HG02623 (cell line): ENCODE results near the gene C2orf81.
"Not testable (repeated sequence)": the region's sequence is repeated elsewhere in the genome, so short reads cannot be mapped to it uniquely, and the experiment has no call there.

ENCODE experiments used
- ATAC-seq: cut with Tn5 transposase; IDR thresholded peaks from one replicate; pipeline ENCODE4 v1.9.1; 2021; ENCODE audit warnings: moderate library complexity; ENCODE audit not compliant: unreplicated experiment

C2orf81 gene

DNA sequence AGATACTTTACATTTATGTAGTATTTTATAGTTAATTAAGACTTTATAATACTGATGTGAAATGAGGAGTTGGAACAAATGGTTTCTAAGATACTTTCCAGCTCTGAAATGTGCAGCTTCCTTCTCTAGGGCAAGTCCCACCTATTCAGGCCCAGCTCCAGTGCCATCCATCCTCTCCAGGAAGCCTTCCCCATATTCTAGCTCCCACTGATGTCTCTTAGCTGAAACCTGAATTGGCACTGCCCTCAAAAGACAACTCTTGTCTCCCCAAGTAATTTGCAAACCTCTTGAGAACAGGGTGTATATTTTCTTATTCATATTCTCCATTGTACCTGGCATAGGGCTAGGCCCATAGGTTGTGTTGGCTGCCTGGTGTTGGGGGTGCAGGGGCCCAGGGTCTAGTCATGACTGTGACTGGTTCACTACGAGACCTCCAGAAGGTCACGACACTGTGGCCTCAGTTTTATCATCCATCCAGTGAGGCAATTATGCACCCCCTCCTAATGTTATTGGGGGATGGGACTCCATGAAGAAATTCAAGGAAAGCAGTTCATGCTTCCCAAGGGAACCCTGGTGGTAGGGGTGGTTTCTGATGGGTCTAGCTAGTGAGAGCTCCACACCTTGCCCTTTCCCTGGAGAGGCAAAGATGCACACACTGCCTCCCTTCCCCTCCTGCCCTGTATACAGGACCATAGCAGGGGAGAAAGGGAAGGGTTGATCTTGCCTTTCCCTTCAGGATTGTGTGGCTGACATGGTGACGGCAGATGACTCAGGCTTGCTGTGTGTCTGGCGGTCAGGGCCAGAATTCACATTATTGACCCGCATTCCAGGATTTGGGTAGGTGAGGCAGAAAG, 2.9 kb upstream of the C2orf81 start:
- no peak for ATAC-seq

GRCh38 chr2:74423231-74424095, 2.0 kb upstream of the C2orf81 start:
- ATAC-seq = no peak

DNA sequence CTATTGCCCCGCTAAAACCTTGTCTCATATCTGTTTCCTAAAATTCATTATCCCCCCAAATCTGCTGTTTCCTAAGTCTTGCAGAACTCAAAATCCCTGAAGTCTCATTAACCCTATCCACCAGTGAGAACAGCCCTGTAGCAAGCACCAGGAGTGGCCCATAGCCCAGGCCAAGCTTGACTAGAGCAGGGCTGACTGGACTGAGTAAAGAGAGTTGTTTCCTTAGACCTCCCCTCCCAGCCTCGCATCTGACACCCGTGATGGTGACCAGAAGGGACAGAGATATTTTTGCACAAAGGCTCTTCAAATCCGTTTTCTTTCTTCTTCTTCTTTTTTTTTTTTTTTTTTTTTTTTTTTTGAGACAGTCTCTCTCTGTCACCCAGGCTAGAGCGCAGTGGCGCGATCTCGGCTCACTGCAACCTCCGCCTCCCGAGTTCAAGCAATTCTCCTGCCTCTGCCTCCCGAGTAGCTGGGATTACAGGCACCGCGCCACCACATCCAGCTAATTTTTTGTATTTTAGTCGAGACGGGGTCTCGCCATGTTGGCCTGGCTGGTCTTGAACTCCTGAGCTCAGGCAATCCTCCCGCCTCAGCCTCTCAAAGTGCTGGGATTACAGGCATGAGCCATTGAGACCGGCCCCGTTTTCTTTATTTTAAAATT, 846 bp downstream of the C2orf81 start:
- not testable (repeated sequence) for ATAC-seq

GRCh38 chr2:74420006-74420405, 1.4 kb downstream of the C2orf81 start:
- ATAC-seq = no peak

- ATAC-seq = no peak
These were observed 2.1 kb downstream of the C2orf81 start for GRCh38 chr2:74419345-74419744.

DNA sequence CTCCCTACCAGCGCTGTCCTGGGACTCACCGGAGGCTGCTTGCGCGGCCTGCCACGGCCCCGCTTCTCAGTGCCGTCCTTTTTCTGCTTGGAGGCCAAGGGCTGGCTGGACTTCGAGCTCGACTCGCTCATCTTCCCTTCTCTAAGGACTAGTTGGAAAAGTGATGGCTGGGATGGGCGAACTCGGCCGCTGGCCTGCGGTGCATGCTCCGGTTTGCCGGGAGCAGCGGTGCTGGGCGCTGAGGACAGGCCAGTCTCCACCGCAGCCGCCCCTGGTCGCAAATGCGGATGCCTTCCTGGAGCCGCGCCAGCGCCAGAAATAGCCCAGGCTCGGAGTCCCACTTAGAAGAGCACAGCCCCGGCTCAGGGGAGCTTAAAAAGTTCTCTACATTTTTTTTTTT, 3.1 kb downstream of the C2orf81 start:
- ATAC-seq = no peak

- no peak for ATAC-seq
These were observed 3.7 kb downstream of the C2orf81 start for GRCh38 chr2:74417763-74418162.

- no peak for ATAC-seq
These were observed 4.2 kb downstream of the C2orf81 start for GRCh38 chr2:74417197-74417596.

- ATAC-seq = no peak
These were observed 4.6 kb downstream of the C2orf81 start for GRCh38 chr2:74416778-74417177.

DNA sequence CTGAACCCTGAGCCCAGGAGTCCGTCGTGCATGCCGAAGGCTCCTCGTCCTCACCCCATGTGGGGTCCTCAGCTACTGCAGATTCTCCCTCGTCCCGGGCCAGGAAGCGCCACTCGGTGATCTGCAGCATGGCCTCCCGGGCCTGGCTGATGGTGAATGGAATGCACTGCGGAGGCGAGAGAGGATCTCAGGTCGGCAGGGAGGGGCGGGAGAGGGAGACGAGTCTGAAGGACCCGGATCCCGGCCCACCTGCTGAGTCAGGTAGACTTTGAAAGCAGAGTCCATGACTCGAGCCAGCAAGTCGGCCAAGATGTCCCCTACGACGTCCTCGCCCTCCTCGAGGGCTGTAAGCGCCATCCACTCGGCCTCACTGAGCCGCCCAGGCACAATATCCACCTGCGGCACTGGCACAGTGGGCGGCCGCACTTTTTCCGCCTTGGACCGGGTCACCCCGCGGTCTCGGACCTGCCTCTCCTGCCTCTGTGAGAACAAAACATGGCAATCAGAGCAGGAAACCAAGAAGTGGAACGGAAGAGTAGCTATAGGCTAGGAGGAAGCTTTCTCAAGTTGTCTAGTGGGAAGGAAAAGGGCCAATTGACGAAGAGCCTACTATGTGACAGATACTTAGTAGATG, 5.5 kb downstream of the C2orf81 start:
- no peak for ATAC-seq

DNA sequence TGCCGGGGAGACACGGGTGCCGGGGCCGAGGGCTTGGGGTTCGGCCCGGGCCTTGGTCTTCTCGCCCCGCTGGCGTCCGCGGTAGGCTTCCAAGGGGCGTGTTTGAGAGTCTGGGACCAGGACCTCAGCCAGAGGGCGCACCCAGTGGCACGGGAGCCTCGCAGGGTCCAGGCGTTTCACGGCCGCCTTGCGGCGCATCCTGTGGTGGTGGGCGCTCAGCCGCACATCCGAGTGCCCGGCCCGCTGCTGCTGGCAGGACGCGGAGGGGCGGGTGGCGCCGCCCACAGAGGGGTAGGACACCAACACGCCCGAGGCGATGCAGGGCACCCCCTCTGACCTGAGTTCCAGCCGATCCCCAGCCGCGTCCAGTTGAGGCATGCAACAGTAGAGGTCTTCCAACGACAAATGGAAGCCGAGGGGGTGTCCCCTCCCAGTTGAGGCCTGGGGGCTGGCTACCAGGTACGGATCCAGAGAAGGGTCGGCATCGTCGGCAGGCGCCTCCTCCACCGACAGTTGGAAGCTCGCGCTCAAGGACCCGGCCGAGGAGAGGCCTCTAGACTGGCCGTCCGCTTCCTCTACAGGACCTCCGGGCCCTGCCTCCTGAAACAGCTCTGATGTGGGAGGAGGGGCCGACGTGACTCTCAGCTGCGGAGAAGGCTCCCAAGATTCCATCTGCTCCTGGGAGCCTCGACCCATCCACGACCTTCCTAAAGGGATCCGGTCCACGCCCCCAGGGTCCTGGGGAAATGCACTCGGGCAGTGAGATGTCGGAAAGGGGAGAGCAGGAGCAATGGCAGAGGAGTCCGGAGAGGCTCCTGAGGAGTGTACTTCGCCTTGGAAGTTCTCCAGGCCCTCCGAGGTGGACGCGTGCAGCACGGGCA, 6.3 kb downstream of the C2orf81 start:
- ATAC-seq = peak; percentile 37

- ATAC-seq = no peak
These were observed 7.0 kb downstream of the C2orf81 start for GRCh38 chr2:74414441-74414840.

DNA sequence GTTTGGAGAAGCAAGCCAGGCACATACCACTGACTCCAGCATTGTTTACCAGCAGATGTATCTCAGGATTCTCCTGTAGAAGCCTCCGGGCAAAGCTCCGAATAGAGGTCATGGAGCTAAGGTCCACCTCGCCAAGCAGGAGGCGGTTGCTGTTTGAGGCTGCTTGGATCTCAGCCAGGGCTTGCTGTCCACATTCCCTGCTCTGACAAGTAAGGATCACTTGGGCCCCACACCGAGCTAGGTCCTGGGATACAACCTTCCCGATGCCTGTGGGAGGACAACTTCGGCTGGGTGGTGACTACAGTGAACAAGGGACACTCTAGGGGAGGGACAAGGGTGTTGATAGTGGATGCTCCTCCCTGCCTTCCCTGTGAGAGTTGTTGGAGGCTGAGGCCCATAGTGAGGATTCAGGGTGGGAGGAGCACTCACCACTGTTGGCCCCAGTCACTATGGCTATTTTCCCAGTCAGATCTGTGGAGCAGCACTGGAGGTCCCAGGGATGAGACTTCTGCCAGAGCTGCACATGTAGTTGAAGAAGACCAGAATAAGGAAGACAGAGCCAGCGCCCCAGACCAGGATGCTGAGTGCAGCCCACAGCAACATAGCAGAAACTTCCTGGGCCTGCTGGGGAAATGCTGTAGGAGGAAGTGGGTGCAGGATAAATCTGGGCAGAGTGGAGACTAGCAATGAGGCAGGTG, 8.3 kb downstream of the C2orf81 start:
- ATAC-seq = no peak

- no peak for ATAC-seq
These were observed 13.7 kb downstream of the C2orf81 start for GRCh38 chr2:74407682-74408081.

GRCh38 chr2:74406035-74406434, 15.4 kb downstream of the C2orf81 start:
- no peak for ATAC-seq

- ATAC-seq = no peak
These were observed 19.5 kb downstream of the C2orf81 start for GRCh38 chr2:74401891-74402290.

DNA sequence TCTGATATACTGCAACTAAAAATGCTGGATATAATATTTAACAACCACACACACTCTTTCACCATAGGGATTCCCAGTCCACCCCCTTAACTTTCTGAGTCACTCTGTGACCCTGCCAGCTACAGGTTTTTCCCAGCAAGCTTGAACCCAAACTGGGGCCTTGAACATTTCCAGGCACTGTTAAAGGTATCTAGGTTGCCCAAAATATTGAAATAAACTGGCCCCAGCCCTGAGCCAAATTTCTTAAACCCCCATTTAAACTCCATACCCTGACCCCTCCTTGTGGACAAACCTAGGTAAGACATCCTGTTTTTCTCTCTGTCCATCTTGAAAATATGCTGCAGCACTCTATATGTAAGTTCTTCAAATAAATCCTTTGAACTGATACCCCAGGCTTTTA, 21.6 kb downstream of the C2orf81 start:
- ATAC-seq = no peak

DNA sequence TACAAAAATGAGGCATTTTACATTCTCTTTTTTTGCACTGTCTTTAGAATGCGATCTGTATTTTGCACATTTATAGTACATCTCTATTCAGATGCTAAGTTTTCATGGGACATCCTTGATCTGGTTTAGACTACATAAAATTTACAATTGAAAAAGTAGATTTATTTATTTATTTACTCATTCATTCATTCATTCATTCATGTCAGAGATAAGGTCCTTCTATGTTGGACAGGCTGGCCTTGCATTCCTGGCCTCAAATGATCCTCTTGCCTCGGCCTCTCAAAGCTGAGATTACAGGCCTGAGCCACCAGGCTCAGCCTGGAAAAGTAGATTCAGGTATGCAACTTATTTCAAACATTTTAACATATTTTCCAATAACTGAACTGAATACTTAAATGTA, 25.3 kb downstream of the C2orf81 start:
- no peak for ATAC-seq

GRCh38 chr2:74393525-74393924, 27.9 kb downstream of the C2orf81 start:
- no peak for ATAC-seq

DNA sequence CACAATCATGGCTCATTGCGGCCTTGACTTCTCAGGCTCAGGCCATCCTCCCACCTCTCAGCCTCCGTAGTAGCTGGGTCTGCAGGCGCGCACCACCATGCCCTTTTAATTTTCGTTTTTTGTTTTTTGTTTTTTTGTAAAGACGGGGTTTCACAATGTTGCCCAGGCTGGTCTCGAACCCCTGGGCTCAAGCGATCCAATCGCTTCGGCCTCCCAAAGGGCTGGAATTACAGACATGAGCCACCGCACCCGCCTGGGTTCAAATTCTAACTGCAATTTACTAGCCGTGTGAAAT, 29.0 kb downstream of the C2orf81 start:
- ATAC-seq = no peak
